Measurements from ENCODE around the gene DPY19L2. TPM values are rescaled to one million over a fixed set of nuclear protein-coding genes. Genes with fewer than 3 reads are reported as not detected.
"Not testable (repeated sequence)": the region's sequence is repeated elsewhere in the genome, so short reads cannot be mapped to it uniquely, and the experiment has no call there.

The DPY19L2 gene
- polyA plus RNA-seq, 4 donors = 35.4 to 65.5 (median 39.7) TPM

DNA sequence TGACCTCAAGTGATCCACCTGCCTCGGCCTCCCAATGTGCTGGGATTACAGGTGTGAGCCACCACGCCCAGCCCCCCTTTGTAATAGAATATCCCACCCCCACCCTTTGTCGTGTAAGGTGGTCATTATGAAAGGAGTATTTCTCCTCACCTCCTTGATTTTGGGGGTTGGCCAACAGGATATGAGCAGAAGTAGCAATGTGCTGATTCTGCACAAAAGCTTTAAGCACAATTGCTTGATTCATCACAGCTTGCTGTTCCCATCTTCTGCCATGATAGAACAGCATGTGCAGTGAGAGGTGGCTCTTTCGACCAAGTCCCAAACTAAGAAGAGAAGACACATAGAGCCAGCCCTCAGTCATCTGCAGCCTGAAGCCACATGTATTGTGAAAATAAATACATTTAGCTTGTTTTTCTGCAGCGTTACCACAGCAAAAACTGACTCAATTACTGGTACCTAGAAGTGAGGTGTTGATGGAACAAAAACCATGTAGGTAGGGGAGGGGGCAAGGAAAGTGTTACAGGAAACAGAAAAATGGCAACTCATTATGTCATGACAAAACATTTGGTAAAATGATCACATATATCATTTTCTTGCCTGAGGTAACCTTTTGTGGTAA lies 122.9 kb downstream of the DPY19L2 start:
- DNase-seq (ENCODE audit: low read depth in 4 of 4, low spot score in 3 of 4) = not testable (repeated sequence)

DNA sequence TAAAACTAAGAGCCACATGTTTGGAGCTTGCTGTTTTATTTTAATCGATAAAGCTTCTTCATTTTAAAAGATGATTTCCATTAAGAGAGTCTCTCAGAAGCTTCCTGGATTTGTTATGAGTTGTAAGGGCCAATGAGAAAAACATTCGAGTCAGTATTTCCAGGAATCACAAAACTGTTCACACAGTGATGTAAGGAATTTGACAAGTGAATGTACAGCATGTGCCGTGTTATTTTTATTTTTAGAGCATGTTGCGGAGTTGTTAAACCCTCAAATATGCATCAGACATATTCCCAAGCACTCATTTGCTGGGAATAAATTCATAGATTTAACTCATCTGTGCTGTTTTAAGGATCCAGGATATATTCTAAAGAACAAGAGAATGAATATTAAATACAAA lies 129.6 kb downstream of the DPY19L2 start:
- not testable (repeated sequence) for DNase-seq (ENCODE audit: low read depth in 4 of 4, low spot score in 3 of 4)

DNA sequence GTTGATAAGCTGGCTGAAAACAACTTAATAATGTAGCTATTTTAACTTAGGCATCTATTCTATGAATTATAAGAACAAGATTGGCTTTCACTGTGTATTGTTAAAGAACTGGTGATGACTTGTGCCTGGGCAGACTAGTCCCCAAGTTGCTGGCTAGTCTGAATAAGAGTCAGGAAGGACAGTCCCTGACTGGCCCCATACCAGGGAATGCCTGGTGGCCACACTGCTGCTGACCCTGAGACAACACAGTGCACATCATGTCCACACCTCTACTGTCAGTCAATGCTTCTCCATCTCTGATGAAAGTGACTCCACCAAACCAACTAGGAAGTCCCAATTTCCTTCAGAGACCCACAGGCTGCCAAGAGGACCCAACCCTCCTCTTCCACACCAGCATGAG lies 130.5 kb downstream of the DPY19L2 start:
- DNase-seq (ENCODE audit: low read depth in 4 of 4, low spot score in 3 of 4) = not testable (repeated sequence)

DNA sequence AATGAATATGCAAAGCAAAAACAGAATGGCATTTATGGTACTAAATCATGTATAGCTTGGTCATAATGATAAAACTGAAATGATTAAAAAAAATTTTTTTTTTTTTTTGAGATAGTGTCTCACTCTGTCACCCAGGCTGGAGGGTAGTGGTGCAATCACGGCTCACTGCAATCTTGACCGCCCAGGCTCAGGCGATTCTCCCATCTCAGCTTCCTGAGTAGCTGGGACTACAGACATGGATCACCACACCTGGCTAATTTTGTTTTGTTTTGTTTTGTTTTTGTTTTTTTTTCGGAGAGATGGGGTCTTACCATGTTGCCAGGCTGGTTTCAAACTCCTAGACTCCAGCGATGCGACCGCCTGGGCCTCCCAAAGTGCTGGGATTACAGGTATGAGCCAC lies 138.7 kb downstream of the DPY19L2 start:
- not testable (repeated sequence) for DNase-seq (ENCODE audit: low read depth in 4 of 4, low spot score in 3 of 4)

DNA sequence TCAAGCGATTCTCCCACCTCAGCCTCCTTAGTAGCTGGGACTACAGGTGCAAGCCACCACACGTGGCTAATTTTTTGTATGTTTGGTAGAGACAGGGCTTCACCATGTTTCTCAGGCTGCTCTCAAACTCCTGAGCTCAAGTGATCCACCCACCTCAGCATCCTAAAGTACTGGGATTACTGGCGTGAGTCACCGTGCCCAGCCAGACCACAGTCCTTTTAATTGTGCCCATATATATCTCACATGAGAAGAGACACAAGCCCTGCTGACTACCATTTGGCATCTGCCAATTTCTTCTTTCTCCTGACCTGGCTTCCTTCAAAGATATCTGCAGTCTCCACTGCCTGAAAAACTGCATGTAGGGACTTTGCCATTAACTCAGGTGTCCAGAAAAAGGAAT lies 142.5 kb downstream of the DPY19L2 start:
- no peak for DNase-seq (ENCODE audit: low read depth in 4 of 4, low spot score in 3 of 4)

DNA sequence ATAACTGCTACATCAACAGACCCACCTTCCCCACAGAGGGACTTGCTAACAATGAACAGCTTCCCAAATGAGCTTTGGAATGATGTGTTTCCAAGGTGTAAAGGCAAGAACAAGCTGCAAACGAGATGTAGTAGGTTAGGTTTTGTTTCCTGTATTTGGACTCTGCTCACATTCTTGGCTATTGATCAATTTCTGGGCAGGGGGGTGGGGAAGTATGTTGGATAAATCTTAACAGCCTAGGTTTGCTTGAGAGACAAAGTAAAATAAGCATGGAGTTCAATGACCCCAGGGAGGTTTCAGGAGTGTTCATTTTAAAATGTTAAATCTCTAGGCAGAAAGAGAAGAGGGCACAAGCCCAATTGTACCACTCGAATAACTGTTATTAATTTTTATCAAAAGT lies 146.6 kb downstream of the DPY19L2 start:
- no peak for DNase-seq (ENCODE audit: low read depth in 4 of 4, low spot score in 3 of 4)

Other genes starting within 250 kb of the DPY19L2 start
- gene RXYLT1, start 111.4 kb upstream of the DPY19L2 start, polyA plus RNA-seq (ENCODE audit: insufficient read length in 4 of 4) = 10 to 100 TPM; 31.6 to 39.1 (median 34.7) TPM
- 10 to 100 TPM; 18.3 to 23.7 (median 21.9) TPM for gene SRGAP1, start 176.2 kb upstream of the DPY19L2 start, polyA plus RNA-seq (ENCODE audit: insufficient read length in 4 of 4)